Esophagus squamous epithelium (tissue), 4 donors: ENCODE measurements around the gene ITSN2.

Experiments
- POLR2A ChIP-seq, 4 donors: fragments of 450-650 bp; IDR thresholded peaks; one replicate each; pipeline ENCODE4 v1.6.1; 2017; ENCODE audit warnings: antibody characterized with exemption in 4 of 4, mild to moderate bottlenecking in 4 of 4, moderate library complexity in 3 of 4
- TF ChIP-seq, protein P1 (sequence below), 6 experiments: fragments of 450-650 bp in 4 of 6; fragments of 200-600 bp in 2 of 6; sonication (generic) in 2 of 6; IDR thresholded peaks; one replicate each; pipeline ENCODE4 v1.5.1; 2016 to 2019; ENCODE audit warnings: antibody characterized with exemption in 6 of 6, mild to moderate bottlenecking in 4 of 6, moderate library complexity in 4 of 6

DNA sequence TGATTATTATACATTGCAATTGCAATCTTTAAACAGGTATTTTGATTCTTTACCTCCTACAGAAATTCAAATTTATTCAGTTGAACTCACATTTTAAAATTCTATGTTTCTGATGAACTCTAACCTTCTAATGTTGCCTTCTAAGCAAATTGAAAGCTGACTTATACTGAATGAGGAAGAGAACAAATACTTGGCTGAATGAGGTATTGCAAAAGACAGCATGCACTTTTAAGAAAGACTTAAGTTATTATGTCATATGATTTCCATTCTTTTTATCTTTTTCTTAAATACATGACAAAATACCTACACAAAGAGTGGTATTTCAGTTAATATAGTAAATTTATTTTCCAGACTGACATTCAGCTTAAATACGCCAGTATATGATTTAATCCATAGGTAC, 120.8 kb downstream of the ITSN2 start:
- no peak for TF ChIP-seq POLR2A (IDR thresholded peaks at IDR 0.05)
- TF ChIP-seq, protein P1, sequence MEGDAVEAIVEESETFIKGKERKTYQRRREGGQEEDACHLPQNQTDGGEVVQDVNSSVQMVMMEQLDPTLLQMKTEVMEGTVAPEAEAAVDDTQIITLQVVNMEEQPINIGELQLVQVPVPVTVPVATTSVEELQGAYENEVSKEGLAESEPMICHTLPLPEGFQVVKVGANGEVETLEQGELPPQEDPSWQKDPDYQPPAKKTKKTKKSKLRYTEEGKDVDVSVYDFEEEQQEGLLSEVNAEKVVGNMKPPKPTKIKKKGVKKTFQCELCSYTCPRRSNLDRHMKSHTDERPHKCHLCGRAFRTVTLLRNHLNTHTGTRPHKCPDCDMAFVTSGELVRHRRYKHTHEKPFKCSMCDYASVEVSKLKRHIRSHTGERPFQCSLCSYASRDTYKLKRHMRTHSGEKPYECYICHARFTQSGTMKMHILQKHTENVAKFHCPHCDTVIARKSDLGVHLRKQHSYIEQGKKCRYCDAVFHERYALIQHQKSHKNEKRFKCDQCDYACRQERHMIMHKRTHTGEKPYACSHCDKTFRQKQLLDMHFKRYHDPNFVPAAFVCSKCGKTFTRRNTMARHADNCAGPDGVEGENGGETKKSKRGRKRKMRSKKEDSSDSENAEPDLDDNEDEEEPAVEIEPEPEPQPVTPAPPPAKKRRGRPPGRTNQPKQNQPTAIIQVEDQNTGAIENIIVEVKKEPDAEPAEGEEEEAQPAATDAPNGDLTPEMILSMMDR (IDR thresholded peaks at IDR 0.05), result no peak
